Caco-2 (cell line): ENCODE data around the gene PDCD5. TPM values are rescaled to one million over a fixed set of nuclear protein-coding genes. Genes with fewer than 3 reads are reported as not detected.

ENCODE experiments used
- BruUV-seq: library from RNA; stranded (reverse); fragments of 400-500 nt; replicated peaks from 2 replicates; lab custom pipeline; 2021; lab: Mats Ljungman, UMichigan
- CTCF ChIA-PET: fragments of 300-600 bp; sonication (Branson Sonifier 250); formaldehyde crosslinking; loops from one replicate; lab custom pipeline; 2022; ENCODE audit warnings: antibody characterized with exemption; lab: Charles Lee
- POLR2A ChIA-PET: fragments of 300-600 bp; sonication (Branson Sonifier 250); formaldehyde crosslinking; loops from one replicate; lab custom pipeline; 2022; ENCODE audit warnings: antibody characterized with exemption; lab: Charles Lee
- DNase-seq, 2 experiments: peaks; one replicate each; pipeline versions ENCODE4 v3.0.0 to v3.0.0-alpha.2; 2020 to 2022
- H3K27me3 ChIP-seq: replicated peaks from 2 replicates; pipeline ENCODE4 v1.6.0; 2011; ENCODE audit warnings: low read length; ENCODE audit not compliant: control insufficient read depth, insufficient read depth
- H3K36me3 ChIP-seq: 2 replicates; pipeline ENCODE4 v1.5.1; 2011; ENCODE audit warnings: low read length; ENCODE audit not compliant: control insufficient read depth, insufficient read depth
- H3K4me1 ChIP-seq: fragments of 250-450 bp; sonication (Bioruptor Pico); 2 replicates; pipeline ENCODE4 v1.5.1; 2020; ENCODE audit warnings: mild to moderate bottlenecking
- H3K4me3 ChIP-seq: 2 replicates; pipeline ENCODE4 v1.5.1; 2011; ENCODE audit warnings: low read depth, mild to moderate bottlenecking, control low read depth, low read length
- H3K9me3 ChIP-seq: fragments of 250-450 bp; sonication (Bioruptor Pico); 2 replicates; pipeline ENCODE4 v1.5.1; 2020; ENCODE audit warnings: mild to moderate bottlenecking, moderate library complexity
- H3K27ac Mint-ChIP-seq: one replicate; pipeline ENCODE4 v1.8.0; 2022; ENCODE audit warnings: mixed read lengths; ENCODE audit not compliant: unreplicated experiment
- H3K27me3 Mint-ChIP-seq: one replicate; pipeline ENCODE4 v1.8.0; 2022; ENCODE audit warnings: mixed read lengths; ENCODE audit not compliant: insufficient read depth, unreplicated experiment
- H3K36me3 Mint-ChIP-seq: one replicate; pipeline ENCODE4 v1.8.0; 2022; ENCODE audit warnings: mild to moderate bottlenecking, mixed read lengths; ENCODE audit not compliant: insufficient read depth, unreplicated experiment
- H3K4me1 Mint-ChIP-seq: one replicate; pipeline ENCODE4 v1.8.0; 2022; ENCODE audit warnings: low read depth, mixed read lengths; ENCODE audit not compliant: unreplicated experiment
- H3K4me3 Mint-ChIP-seq: one replicate; pipeline ENCODE4 v1.8.0; 2022; ENCODE audit warnings: mild to moderate bottlenecking, moderate library complexity, mixed read lengths; ENCODE audit not compliant: unreplicated experiment
- H3K9me3 Mint-ChIP-seq: one replicate; pipeline ENCODE4 v1.8.0; 2022; ENCODE audit warnings: mixed read lengths; ENCODE audit not compliant: unreplicated experiment
- CTCF ChIP-seq, 2 experiments: fragments of 200-600 bp in 1 of 2; IDR thresholded peaks; 1 replicate in 1 of 2; 2 replicates in 1 of 2; pipeline versions ENCODE4 v1.5.1 to v1.8.0; 2011 to 2022; ENCODE audit warnings: antibody characterized with exemption in 1 of 2, control low read depth in 1 of 2, inconsistent platforms in 1 of 2, low read depth in 1 of 2, low read length in 1 of 2, mild to moderate bottlenecking in 1 of 2, moderate library complexity in 1 of 2; ENCODE audit not compliant: insufficient read depth in 1 of 2, severe bottlenecking in 1 of 2, unreplicated experiment in 1 of 2
- intact Hi-C: fragments of 100-400 bp; cut with micrococcal nuclease; formaldehyde crosslinking; loops from one replicate; pipeline ENCODE4 v1.10.0; 2022; ENCODE audit not compliant: unreplicated experiment
- total RNA-seq: library from RNA; stranded (reverse); gene quantifications from 2 replicates; pipeline ENCODE4 v1.2.3, GENCODE V29; 2022

The PDCD5 gene
- total RNA-seq, 1 experiment from 2014 or later, result 219 TPM

DNA sequence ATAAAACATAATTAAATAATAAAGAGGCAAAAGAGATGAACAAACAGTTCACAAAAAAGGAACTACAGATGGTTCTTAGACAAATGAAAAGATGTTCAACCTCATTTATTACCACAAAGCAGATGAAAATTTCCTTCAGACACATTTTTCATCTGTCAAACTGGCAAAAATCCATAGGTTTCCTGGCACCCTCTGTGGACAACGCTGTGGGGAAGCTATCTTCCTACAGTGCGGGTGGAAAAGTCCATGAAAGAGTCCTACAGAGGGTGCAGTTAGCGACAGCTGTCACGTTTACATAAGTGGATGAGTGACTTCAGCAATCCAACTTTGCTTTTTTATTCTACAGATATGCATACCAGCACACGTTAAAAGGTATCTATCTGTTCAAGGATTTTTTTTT, 30.3 kb upstream of the PDCD5 start:
- no peak overlapping the region for H3K27ac Mint-ChIP-seq
- H3K9me3 Mint-ChIP-seq, result peaks cover 9% of the 10 kb centered on the region
- H3K36me3 Mint-ChIP-seq, result no peaks in the 10 kb centered on the region
- Histone ChIP-seq H3K27me3 (no peaks in the 10 kb centered on the region), H3K4me1 (no peaks in the 10 kb centered on the region), H3K4me3 (no peak overlapping the region), H3K36me3 (no peaks in the 10 kb centered on the region), H3K9me3 (no peaks in the 10 kb centered on the region)
- intact Hi-C loops, result no loop called here
- DNase-seq, result no peak
- POLR2A ChIA-PET, result interaction anchor here (0.5 kb wide), 1 partner anchor 14 kb away, joined by 6 read pairs; no protein-coding TSS in a partner anchor
- H3K4me3 Mint-ChIP-seq, result no peak overlapping the region
- no peaks in the 10 kb centered on the region for H3K4me1 Mint-ChIP-seq
- peaks cover 6% of the 10 kb centered on the region for H3K27me3 Mint-ChIP-seq
- no TSS peak for BruUV-seq
- TF ChIP-seq CTCF (IDR thresholded peaks at IDR 0.05; ENCODE audit: insufficient read depth in 1 of 2, low read depth in 1 of 2, low read length in 1 of 2, severe bottlenecking in 1 of 2, unreplicated experiment in 1 of 2), result no peak
- CTCF ChIA-PET, result no interaction called here

DNA sequence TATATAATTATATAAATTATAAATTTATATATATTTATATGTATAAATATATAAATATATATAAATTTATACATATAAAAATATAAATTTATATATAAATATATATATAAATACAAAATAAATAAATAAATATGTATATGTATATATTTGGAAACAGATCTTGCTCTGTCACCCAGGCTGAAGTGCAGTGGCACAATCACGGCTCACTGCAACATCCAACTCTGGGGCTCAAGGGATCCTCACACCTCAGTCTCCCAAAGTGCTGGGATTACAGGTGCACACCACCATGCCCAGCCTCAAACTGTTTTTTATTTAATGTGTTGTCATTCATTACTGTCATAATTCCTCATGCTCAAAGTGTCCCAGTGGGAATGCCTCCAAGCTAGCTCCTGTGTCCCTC, 25.2 kb upstream of the PDCD5 start:
- intact Hi-C loops, result no loop called here
- Histone ChIP-seq H3K27me3 (no peaks in the 10 kb centered on the region), H3K9me3 (no peaks in the 10 kb centered on the region), H3K36me3 (no peaks in the 10 kb centered on the region), H3K4me1 (no peaks in the 10 kb centered on the region), H3K4me3 (no peak overlapping the region)
- Mint-ChIP-seq H3K9me3 (peaks cover 9% of the 10 kb centered on the region), H3K4me3 (no peak overlapping the region), H3K27me3 (peaks cover 3% of the 10 kb centered on the region), H3K4me1 (no peaks in the 10 kb centered on the region), H3K36me3 (no peaks in the 10 kb centered on the region), H3K27ac (no peak overlapping the region)
- TF ChIP-seq CTCF (IDR thresholded peaks at IDR 0.05; ENCODE audit: insufficient read depth in 1 of 2, low read depth in 1 of 2, low read length in 1 of 2, severe bottlenecking in 1 of 2, unreplicated experiment in 1 of 2), result no peak
- ChIA-PET CTCF (interaction anchor here (1.0 kb wide), 1 partner anchor 14 kb away, joined by 3 read pairs; no protein-coding TSS in a partner anchor), POLR2A (no interaction called here)
- no peak for DNase-seq
- no TSS peak for BruUV-seq

GRCh38 chr19:32558607-32559228, 22.3 kb upstream of the PDCD5 start:
- no peak overlapping the region for H3K4me3 Mint-ChIP-seq
- no peak overlapping the region for H3K27ac Mint-ChIP-seq
- H3K9me3 Mint-ChIP-seq, result no peaks in the 10 kb centered on the region
- peaks cover 6% of the 10 kb centered on the region for H3K27me3 Mint-ChIP-seq
- ChIA-PET CTCF (interaction anchor here (0.6 kb wide), 1 partner anchor 11 kb away, joined by 4 read pairs; no protein-coding TSS in a partner anchor), POLR2A (interaction anchor here (0.6 kb wide), 1 partner anchor 22 kb away, joined by 3 read pairs; no protein-coding TSS in a partner anchor)
- no peaks in the 10 kb centered on the region for H3K36me3 Mint-ChIP-seq
- BruUV-seq, result no TSS peak
- intact Hi-C loops, result no loop called here
- no peak for DNase-seq
- Histone ChIP-seq H3K4me3 (no peak overlapping the region), H3K27me3 (no peaks in the 10 kb centered on the region), H3K4me1 (no peaks in the 10 kb centered on the region), H3K36me3 (no peaks in the 10 kb centered on the region), H3K9me3 (no peaks in the 10 kb centered on the region)
- no peak for TF ChIP-seq CTCF (IDR thresholded peaks at IDR 0.05; ENCODE audit: insufficient read depth in 1 of 2, low read depth in 1 of 2, low read length in 1 of 2, severe bottlenecking in 1 of 2, unreplicated experiment in 1 of 2)
- H3K4me1 Mint-ChIP-seq, result no peaks in the 10 kb centered on the region
